Neural crest cell (in vitro differentiated cells): Measurements from ENCODE around the gene NSUN3. TPM values are rescaled to one million over a fixed set of nuclear protein-coding genes. Genes with fewer than 3 reads are reported as not detected.

ENCODE experiments used
- DNase-seq: peaks from one replicate; pipeline ENCODE4 v3.0.0; 2021; ENCODE audit warnings: low read depth, mixed read lengths, low spot score
- H3K27ac Mint-ChIP-seq: one replicate; pipeline ENCODE4 v1.8.0; 2021; ENCODE audit warnings: mild to moderate bottlenecking, mixed read lengths; ENCODE audit not compliant: unreplicated experiment
- H3K27me3 Mint-ChIP-seq: 2 replicates; pipeline ENCODE4 v1.8.0; 2021; ENCODE audit warnings: low read depth, mild to moderate bottlenecking, mixed read lengths
- H3K36me3 Mint-ChIP-seq: 2 replicates; pipeline ENCODE4 v1.8.0; 2021; ENCODE audit warnings: low read depth, mild to moderate bottlenecking, mixed read lengths
- H3K4me1 Mint-ChIP-seq: 2 replicates; pipeline ENCODE4 v1.8.0; 2021; ENCODE audit warnings: mixed read lengths
- H3K4me3 Mint-ChIP-seq: one replicate; pipeline ENCODE4 v1.8.0; 2021; ENCODE audit warnings: mild to moderate bottlenecking, mixed read lengths
- H3K9me3 Mint-ChIP-seq: 2 replicates; pipeline ENCODE4 v1.8.0; 2021; ENCODE audit warnings: mixed read lengths
- CTCF ChIP-seq: fragments of 200-600 bp; sonication (generic); conservative IDR thresholded peaks from 2 replicates; pipeline ENCODE4 v1.5.0; 2021; ENCODE audit warnings: antibody characterized with exemption, mild to moderate bottlenecking
- total RNA-seq: library from RNA; stranded (reverse); gene quantifications from 2 replicates; pipeline ENCODE4 v1.2.1, GENCODE V29; 2021

Gene NSUN3
- total RNA-seq, 1 donor from 2014 or later = 13.0 TPM

GRCh38 chr3:94115482-94115881, 52.6 kb downstream of the NSUN3 start:
- H3K4me1 Mint-ChIP-seq = peaks cover 5% of the 10 kb centered on the region
- DNase-seq = peak; percentile 4

DNA sequence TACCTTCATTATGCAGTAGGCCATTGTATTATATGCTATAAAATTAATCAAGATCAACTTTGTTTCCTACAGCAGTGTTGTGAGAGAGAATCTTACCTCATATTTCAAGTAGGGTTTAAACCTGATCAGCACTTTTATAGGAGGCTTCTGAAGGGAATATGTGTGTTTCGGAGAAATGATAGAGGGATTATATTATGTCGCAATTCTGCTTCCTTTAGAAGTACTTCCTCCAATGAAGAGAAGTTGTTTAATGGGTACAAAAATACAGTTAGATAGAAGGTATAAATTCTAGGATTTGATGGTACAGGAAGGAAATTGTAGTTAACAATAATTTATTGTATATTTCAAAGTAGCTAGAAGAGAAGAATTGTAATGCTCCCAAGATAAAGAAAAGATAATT, 54.9 kb downstream of the NSUN3 start:
- TF ChIP-seq CTCF = no peak
- no peaks in the 10 kb centered on the region for H3K27me3 Mint-ChIP-seq
- H3K4me1 Mint-ChIP-seq = peaks cover 5% of the 10 kb centered on the region
- no peak overlapping the region for H3K27ac Mint-ChIP-seq
- H3K36me3 Mint-ChIP-seq = peaks cover 2% of the 10 kb centered on the region
- no peak overlapping the region for H3K4me3 Mint-ChIP-seq
- DNase-seq = no peak
- H3K9me3 Mint-ChIP-seq = no peaks in the 10 kb centered on the region

More at GRCh38 chr3:94115482-94115881, 52.6 kb downstream of the NSUN3 start:
- H3K27me3 Mint-ChIP-seq = no peaks in the 10 kb centered on the region
- H3K4me3 Mint-ChIP-seq = no peak overlapping the region
- H3K9me3 Mint-ChIP-seq = no peaks in the 10 kb centered on the region
- H3K36me3 Mint-ChIP-seq = peaks cover 10% of the 10 kb centered on the region
- no peak overlapping the region for H3K27ac Mint-ChIP-seq
- peak; percentile 63 for TF ChIP-seq CTCF

DNA sequence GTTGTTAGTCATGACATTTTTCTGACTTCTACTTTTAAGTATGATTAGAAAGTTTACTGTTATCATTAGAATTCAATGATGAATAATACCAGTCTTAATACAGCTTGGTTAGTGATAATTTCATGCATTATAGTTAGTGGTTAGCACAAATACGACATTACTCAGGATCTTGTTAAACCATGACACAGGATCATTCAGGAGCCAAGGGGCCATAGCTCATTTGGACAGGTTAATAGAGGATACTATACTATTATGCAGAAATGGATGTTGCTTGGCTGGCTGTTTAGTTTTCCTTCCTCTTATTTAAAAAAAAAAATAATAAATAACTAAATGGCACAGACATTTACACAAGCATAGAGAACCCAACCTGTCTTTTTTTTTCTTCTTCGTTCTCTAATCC, 55.5 kb downstream of the NSUN3 start:
- Mint-ChIP-seq H3K4me3 (no peak overlapping the region), H3K4me1 (peaks cover 5% of the 10 kb centered on the region), H3K27me3 (no peaks in the 10 kb centered on the region), H3K27ac (no peak overlapping the region), H3K36me3 (no peaks in the 10 kb centered on the region), H3K9me3 (no peaks in the 10 kb centered on the region)
- DNase-seq = no peak
- no peak for TF ChIP-seq CTCF

DNA sequence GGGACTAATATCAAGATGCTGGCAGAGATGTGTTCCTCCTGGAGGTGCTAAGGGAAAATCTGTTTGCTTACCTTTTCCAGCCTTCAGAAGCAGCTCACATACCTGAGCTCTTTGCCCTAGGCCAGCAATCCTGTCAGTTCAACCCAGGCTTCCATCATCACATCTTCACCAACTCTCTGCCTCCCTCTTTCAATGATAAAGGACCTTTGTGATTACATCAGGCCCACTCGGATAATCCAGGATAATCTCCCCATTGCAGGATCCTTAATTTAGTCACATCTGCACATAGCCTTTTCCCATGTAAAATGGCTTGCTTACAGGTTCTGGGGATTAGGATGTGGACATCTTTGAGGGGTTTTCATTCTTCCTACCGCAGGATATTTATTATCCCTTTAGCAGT, 58.3 kb downstream of the NSUN3 start:
- no peaks in the 10 kb centered on the region for H3K9me3 Mint-ChIP-seq
- H3K4me1 Mint-ChIP-seq = no peaks in the 10 kb centered on the region
- H3K27ac Mint-ChIP-seq = no peak overlapping the region
- no peak for DNase-seq
- no peak for TF ChIP-seq CTCF
- H3K27me3 Mint-ChIP-seq = no peaks in the 10 kb centered on the region
- H3K4me3 Mint-ChIP-seq = no peak overlapping the region
- peaks cover 2% of the 10 kb centered on the region for H3K36me3 Mint-ChIP-seq

GRCh38 chr3:94127115-94127514, 64.3 kb downstream of the NSUN3 start:
- Mint-ChIP-seq H3K4me1 (peaks cover 5% of the 10 kb centered on the region), H3K27me3 (no peaks in the 10 kb centered on the region), H3K36me3 (peaks cover 2% of the 10 kb centered on the region), H3K27ac (no peak overlapping the region), H3K4me3 (no peak overlapping the region), H3K9me3 (no peaks in the 10 kb centered on the region)
- no peak for DNase-seq
- no peak for TF ChIP-seq CTCF

DNA sequence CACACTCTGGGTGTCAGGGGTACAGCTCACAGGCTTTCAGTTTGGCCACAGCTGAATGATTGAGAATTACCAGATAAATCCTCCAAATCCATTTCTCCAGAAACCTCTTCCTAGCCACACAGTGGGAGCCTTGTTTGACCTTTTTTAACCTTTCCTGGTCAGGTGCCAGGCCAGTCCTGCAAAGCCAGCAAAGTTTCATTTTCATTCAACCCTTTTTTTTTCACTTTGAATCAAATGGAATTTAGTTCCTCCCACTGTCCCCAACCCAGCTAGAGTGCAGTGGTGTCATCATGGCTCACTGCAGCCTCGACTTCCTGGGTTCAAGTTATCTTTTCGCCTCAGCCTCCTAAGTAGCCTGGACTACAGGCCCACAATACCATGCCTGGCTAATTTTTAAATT, 67.8 kb downstream of the NSUN3 start:
- Mint-ChIP-seq H3K27me3 (no peaks in the 10 kb centered on the region), H3K36me3 (peaks cover 2% of the 10 kb centered on the region), H3K27ac (no peak overlapping the region), H3K4me1 (peaks cover 5% of the 10 kb centered on the region), H3K9me3 (peaks cover 4% of the 10 kb centered on the region), H3K4me3 (no peak overlapping the region)
- TF ChIP-seq CTCF = no peak
- no peak for DNase-seq
